GM21447 (cell line): ENCODE results near the gene SULT1A1.
"Not testable (repeated sequence)": the region's sequence is repeated elsewhere in the genome, so short reads cannot be mapped to it uniquely, and the experiment has no call there.

ENCODE experiments used
- ATAC-seq: cut with Tn5 transposase; IDR thresholded peaks from one replicate; pipeline ENCODE4 v1.9.1; 2021; ENCODE audit not compliant: unreplicated experiment

Gene SULT1A1

GRCh38 chr16:28609631-28610594, at the start of gene SULT1A1:
Gene SULT1A1, minus strand, starts transcription at chr16:28610044. Its CDS starts 1,189 bp downstream, at chr16:28608855.
- no peak for ATAC-seq

- ATAC-seq: not testable (repeated sequence)
Measured at GRCh38 chr16:28639959-28640358, 30.1 kb upstream of the SULT1A1 start.

GRCh38 chr16:28638359-28638758, 28.5 kb upstream of the SULT1A1 start:
- not testable (repeated sequence) for ATAC-seq

GRCh38 chr16:28637765-28638164, 27.9 kb upstream of the SULT1A1 start, which contains the start of gene NPIPB8:
Gene NPIPB8, plus strand, starts transcription at chr16:28638065. Its CDS starts 296 bp downstream, at chr16:28638361.
- ATAC-seq: not testable (repeated sequence)

- ATAC-seq: not testable (repeated sequence)
Measured at GRCh38 chr16:28636093-28636823, 26.4 kb upstream of the SULT1A1 start.

- ATAC-seq: not testable (repeated sequence)
Measured at GRCh38 chr16:28630905-28631304, 21.1 kb upstream of the SULT1A1 start.

- ATAC-seq: no peak
Measured at GRCh38 chr16:28623172-28623711, 13.4 kb upstream of the SULT1A1 start.

GRCh38 chr16:28622532-28623171, 12.8 kb upstream of the SULT1A1 start:
- ATAC-seq: not testable (repeated sequence)

GRCh38 chr16:28621481-28622155, 11.8 kb upstream of the SULT1A1 start:
- ATAC-seq: no peak

GRCh38 chr16:28620316-28620715, 10.5 kb upstream of the SULT1A1 start:
- ATAC-seq: not testable (repeated sequence)

- no peak for ATAC-seq
Measured at GRCh38 chr16:28617874-28618273, 8.0 kb upstream of the SULT1A1 start.

GRCh38 chr16:28616636-28617035, 6.8 kb upstream of the SULT1A1 start:
- no peak for ATAC-seq

GRCh38 chr16:28616224-28616577, 6.4 kb upstream of the SULT1A1 start:
- ATAC-seq: not testable (repeated sequence)

- ATAC-seq: not testable (repeated sequence)
Measured at GRCh38 chr16:28615486-28616223, 5.8 kb upstream of the SULT1A1 start.

- ATAC-seq: not testable (repeated sequence)
Measured at GRCh38 chr16:28614561-28614960, 4.7 kb upstream of the SULT1A1 start.

- not testable (repeated sequence) for ATAC-seq
Measured at GRCh38 chr16:28613912-28614311, 4.1 kb upstream of the SULT1A1 start.

- peak; percentile 71 for ATAC-seq
Measured at GRCh38 chr16:28612359-28613280, 2.8 kb upstream of the SULT1A1 start.

- ATAC-seq: no peak
Measured at GRCh38 chr16:28610595-28611191, 849 bp upstream of the SULT1A1 start.
